HG03469 (cell line): Measurements from ENCODE around the gene PSMG3.
"Not testable (repeated sequence)": the region's sequence is repeated elsewhere in the genome, so short reads cannot be mapped to it uniquely, and the experiment has no call there.

Experiments used
- ATAC-seq: cut with Tn5 transposase; IDR thresholded peaks from one replicate; pipeline ENCODE4 v1.9.1; 2021; ENCODE audit warnings: mild to moderate bottlenecking, moderate library complexity, moderate number of reproducible peaks; ENCODE audit not compliant: unreplicated experiment

PSMG3 gene

GRCh38 chr7:1536455-1536742, 33.4 kb downstream of the PSMG3 start:
- no peak for ATAC-seq

DNA sequence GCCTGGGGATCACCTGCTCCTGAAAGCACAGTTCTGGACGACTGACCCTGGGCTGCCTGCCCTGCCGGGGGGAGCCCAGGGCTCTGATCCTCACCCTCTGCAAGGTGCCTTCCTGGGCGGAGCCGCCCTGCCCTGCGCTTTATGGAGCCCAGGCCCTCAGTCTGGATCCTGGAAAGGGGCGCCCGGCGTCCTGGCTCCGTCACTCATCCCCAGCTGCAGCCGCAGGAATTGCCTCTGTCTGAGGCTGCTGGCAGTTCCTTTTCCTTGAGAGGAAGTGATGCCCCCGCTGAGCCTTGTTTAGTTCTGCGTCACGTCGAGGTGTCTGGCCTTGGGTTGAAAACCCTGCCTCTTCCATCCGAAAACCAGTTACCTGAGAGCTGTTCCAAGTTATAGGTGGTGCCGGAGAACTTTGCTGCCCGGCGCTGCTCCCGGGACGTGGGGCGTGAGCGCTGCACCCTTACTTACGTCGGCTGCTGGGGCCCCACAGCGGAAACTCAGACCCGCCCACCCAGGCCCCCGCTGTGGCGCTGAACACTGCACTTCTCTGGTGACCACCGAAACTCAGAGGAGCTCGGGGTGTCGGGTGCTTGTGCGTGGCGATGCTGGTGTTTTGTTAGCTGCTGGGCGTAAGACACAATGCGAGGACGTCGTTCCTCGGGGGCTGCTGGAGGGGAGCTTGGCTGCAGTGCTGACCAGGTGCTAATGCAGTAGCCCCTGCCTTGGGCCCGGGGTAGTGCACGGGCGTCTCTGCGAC, 34.0 kb downstream of the PSMG3 start:
- ATAC-seq: no peak

DNA sequence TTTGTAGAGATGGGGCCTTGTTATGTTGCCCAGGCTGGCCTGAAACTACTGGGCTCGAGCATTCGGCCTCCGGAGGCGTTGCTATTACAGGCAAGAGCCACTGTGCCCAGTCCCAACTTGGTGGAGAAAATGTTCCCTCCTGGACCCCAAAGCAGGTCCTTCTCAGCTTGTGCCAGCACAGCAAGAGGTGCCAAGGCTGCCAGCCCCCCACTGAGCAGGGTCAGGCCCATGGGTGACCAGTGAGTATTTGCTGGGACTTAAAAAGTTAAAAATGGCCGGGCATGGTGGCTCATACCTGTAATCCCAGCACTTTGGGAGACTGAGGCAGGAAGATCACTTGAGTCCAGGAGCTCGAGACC, 34.8 kb downstream of the PSMG3 start:
- ATAC-seq: no peak

DNA sequence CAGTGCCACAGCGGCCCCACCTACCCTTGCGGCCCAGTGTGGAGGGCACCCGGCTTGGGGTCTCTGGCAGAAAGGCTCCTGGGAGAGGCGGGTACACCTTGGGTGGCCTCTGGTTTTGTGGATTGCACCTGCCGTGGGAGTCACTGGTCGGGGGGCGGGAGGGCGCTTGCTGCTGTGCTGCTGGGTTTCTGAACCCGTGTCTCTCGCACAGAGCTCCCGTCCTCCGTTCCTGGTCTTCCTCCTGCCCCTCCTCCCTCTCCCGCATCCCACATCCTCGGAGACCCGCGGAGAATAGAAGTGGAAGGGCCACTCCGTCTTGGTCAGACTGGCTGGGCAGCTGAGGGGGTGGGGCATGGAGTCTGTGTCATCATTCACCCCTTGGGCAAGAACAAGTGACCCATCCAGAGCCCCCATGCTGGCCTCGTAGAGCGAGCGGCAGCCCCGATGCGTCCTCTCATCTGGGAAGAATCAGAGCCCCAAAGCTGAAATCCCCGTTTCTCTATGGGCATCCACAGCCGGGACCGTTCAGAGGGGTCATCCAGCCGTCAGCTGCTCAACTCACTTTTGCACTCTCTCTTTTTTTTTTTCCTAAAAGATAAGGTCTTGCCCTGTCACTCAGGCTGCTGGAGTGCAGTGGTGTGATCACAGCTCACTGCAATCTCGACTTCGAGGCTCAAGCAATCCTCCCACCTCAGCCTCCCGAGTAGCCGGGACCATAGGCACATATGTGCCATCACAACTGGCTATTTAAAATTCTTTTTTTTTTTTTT, 35.3 kb downstream of the PSMG3 start:
- no peak for ATAC-seq

DNA sequence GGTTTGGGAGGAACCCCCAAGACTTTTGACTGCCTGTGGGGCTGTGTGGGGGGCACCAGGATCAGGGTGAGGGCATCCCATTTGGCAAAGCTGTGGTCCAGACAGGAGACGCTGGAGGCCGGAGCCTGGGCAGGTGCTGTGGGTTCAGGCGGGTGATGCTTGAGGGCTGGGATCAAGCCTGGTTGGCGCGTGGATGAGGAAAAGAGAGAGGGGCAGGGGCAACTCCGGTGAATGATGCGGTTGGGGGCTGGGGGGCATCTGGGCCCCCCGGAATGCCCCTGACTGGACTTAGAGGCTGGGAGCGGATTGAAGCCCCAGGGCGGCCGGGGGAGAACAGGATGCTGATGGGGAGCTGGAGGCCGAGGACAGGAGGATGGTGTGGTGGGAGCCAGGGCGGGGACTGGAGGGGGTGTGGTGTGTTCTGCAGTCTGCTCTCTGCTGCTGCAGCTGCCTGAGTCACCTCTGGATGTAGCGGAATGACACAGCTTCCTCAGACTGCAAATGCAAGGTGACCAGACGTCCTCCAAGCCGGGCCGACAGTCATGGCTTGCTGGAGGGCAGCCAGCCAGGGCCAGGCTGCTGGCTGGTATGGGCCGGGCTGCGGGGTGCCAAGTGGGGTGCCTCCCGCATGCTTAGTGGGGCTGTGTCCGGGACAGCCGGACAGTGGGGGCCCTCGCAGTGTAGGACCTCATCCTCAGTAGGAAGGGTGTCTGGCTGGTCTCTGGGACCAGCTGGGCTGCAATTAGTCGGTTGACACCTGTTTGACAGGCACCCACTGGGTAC, 36.1 kb downstream of the PSMG3 start:
- ATAC-seq: no peak

- ATAC-seq: no peak
Observed at GRCh38 chr7:1533255-1533546, 36.6 kb downstream of the PSMG3 start.

- no peak for ATAC-seq
Observed at GRCh38 chr7:1532456-1533254, 37.2 kb downstream of the PSMG3 start.

DNA sequence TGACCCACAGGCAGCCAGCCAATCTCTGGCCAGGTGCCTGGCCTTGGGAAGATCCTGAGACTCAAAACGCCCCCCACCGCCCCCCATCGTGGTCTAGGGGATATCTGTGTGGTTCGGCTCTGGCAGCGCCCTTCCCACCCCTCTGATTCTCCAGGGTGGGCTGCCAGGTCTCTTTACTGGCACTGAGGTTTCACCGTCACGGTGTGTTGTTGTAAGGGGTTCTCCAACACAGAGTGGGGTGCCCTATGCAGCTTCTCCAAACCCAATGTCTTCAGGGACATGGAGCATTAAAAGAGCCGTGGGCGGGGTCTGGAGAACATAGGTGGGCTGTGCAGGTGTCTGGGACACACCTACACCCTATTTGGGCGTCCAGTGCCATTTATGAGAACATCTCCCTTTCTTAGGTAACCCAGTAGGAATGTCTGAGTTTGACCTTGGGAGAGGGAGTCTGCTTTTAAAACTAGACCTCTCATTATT, 37.8 kb downstream of the PSMG3 start:
- no peak for ATAC-seq

- ATAC-seq: no peak
Observed at GRCh38 chr7:1531263-1531978, 38.4 kb downstream of the PSMG3 start.

GRCh38 chr7:1530946-1531262, 38.9 kb downstream of the PSMG3 start:
- no peak for ATAC-seq

GRCh38 chr7:1529383-1530116, 40.3 kb downstream of the PSMG3 start:
- ATAC-seq: no peak

- no peak for ATAC-seq
Observed at GRCh38 chr7:1526271-1526754, 43.5 kb downstream of the PSMG3 start.

- ATAC-seq: no peak
Observed at GRCh38 chr7:1525409-1525808, 44.4 kb downstream of the PSMG3 start.

DNA sequence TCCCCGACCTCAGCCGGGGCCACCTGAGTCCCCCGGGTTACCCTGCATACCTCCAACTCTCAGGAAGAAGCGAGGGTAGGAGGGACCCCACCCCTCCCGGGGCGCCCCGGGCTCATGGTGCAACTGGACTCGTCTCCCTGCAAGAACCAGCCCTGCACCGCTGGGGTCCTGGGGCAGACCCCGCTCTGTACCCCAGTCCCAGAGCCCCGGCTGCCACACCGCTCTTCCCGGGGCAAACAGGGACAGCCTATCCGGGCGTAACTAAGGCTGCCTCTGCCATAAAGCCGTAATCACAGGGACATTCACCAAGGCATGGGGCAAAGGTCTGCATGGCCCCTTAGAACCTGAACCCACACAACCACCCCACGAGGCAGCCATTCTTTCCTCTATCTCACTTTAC, 46.0 kb downstream of the PSMG3 start:
- no peak for ATAC-seq

- no peak for ATAC-seq
Observed at GRCh38 chr7:1523208-1523607, 46.6 kb downstream of the PSMG3 start.

- ATAC-seq: no peak
Observed at GRCh38 chr7:1521456-1521855, 48.4 kb downstream of the PSMG3 start.

- no peak for ATAC-seq
Observed at GRCh38 chr7:1520539-1521234, 49.1 kb downstream of the PSMG3 start.

- not testable (repeated sequence) for ATAC-seq
Observed at GRCh38 chr7:1519322-1519922, 50.4 kb downstream of the PSMG3 start.
